ENCODE results near the gene KCNC3. TPM values are rescaled to one million over a fixed set of nuclear protein-coding genes. Genes with fewer than 3 reads are reported as not detected.

The KCNC3 gene
- total RNA-seq, 1 donor from 2014 or later: 9.3 TPM

GRCh38 chr19:50290011-50290410 is 39.2 kb downstream of the KCNC3 start:
- Mint-ChIP-seq H3K27ac (ENCODE audit: unreplicated experiment) (no peak overlapping the region), H3K27me3 (ENCODE audit: low read depth) (no peaks in the 10 kb centered on the region), H3K4me3 (ENCODE audit: unreplicated experiment) (no peak overlapping the region), H3K36me3 (ENCODE audit: low read depth) (peaks cover 24% of the 10 kb centered on the region), H3K9me3 (ENCODE audit: low read depth) (peaks cover 23% of the 10 kb centered on the region), H3K4me1 (ENCODE audit: low read depth) (no peaks in the 10 kb centered on the region)
- DNase-seq (ENCODE audit: low spot score): no peak
- TF ChIP-seq CTCF (IDR thresholded peaks at IDR 0.05): no peak

GRCh38 chr19:50288954-50289353 is 40.2 kb downstream of the KCNC3 start:
- no peak for TF ChIP-seq CTCF (IDR thresholded peaks at IDR 0.05)
- Mint-ChIP-seq H3K27ac (ENCODE audit: unreplicated experiment) (no peak overlapping the region), H3K27me3 (ENCODE audit: low read depth) (no peaks in the 10 kb centered on the region), H3K4me3 (ENCODE audit: unreplicated experiment) (no peak overlapping the region), H3K4me1 (ENCODE audit: low read depth) (no peaks in the 10 kb centered on the region), H3K9me3 (ENCODE audit: low read depth) (peaks cover 23% of the 10 kb centered on the region), H3K36me3 (ENCODE audit: low read depth) (peaks cover 23% of the 10 kb centered on the region)
- no peak for DNase-seq (ENCODE audit: low spot score)

- no peak overlapping the region for H3K4me3 Mint-ChIP-seq (ENCODE audit: unreplicated experiment)
- no peaks in the 10 kb centered on the region for H3K27me3 Mint-ChIP-seq (ENCODE audit: low read depth)
- no peak for TF ChIP-seq CTCF (IDR thresholded peaks at IDR 0.05)
- no peak overlapping the region for H3K27ac Mint-ChIP-seq (ENCODE audit: unreplicated experiment)
- no peak for DNase-seq (ENCODE audit: low spot score)
- H3K9me3 Mint-ChIP-seq (ENCODE audit: low read depth): peaks cover 23% of the 10 kb centered on the region
- no peaks in the 10 kb centered on the region for H3K4me1 Mint-ChIP-seq (ENCODE audit: low read depth)
- H3K36me3 Mint-ChIP-seq (ENCODE audit: low read depth): peaks cover 20% of the 10 kb centered on the region
These were observed 41.8 kb downstream of the KCNC3 start for GRCh38 chr19:50287331-50287730.

GRCh38 chr19:50286443-50286842 is 42.7 kb downstream of the KCNC3 start:
- peaks cover 23% of the 10 kb centered on the region for H3K9me3 Mint-ChIP-seq (ENCODE audit: low read depth)
- H3K4me3 Mint-ChIP-seq (ENCODE audit: unreplicated experiment): no peak overlapping the region
- H3K4me1 Mint-ChIP-seq (ENCODE audit: low read depth): no peaks in the 10 kb centered on the region
- no peak overlapping the region for H3K27ac Mint-ChIP-seq (ENCODE audit: unreplicated experiment)
- no peaks in the 10 kb centered on the region for H3K27me3 Mint-ChIP-seq (ENCODE audit: low read depth)
- no peak for DNase-seq (ENCODE audit: low spot score)
- peaks cover 20% of the 10 kb centered on the region for H3K36me3 Mint-ChIP-seq (ENCODE audit: low read depth)
- TF ChIP-seq CTCF (IDR thresholded peaks at IDR 0.05): no peak

- DNase-seq (ENCODE audit: low spot score): no peak
- no peak for TF ChIP-seq CTCF (IDR thresholded peaks at IDR 0.05)
- Mint-ChIP-seq H3K36me3 (ENCODE audit: low read depth) (peaks cover 20% of the 10 kb centered on the region), H3K27me3 (ENCODE audit: low read depth) (no peaks in the 10 kb centered on the region), H3K9me3 (ENCODE audit: low read depth) (peaks cover 23% of the 10 kb centered on the region), H3K27ac (ENCODE audit: unreplicated experiment) (no peak overlapping the region), H3K4me1 (ENCODE audit: low read depth) (no peaks in the 10 kb centered on the region), H3K4me3 (ENCODE audit: unreplicated experiment) (no peak overlapping the region)
These were observed 43.3 kb downstream of the KCNC3 start for GRCh38 chr19:50285833-50286232.
